Hematopoietic multipotent progenitor cell (in vitro differentiated cells): ENCODE data around the gene CCDC34. TPM values are rescaled to one million over a fixed set of nuclear protein-coding genes. Genes with fewer than 3 reads are reported as not detected.

Source experiments
- DNase-seq, 3 donors: peaks; one replicate each; pipeline ENCODE4 v3.0.0-alpha.2; 2011 to 2015; ENCODE audit warnings: low read depth in 2 of 3, low spot score in 2 of 3
- total RNA-seq: library from RNA; depleted of rRNA; stranded (reverse); fragments of >200 nt; gene quantifications from one replicate; pipeline ENCODE4 v1.2.3, GENCODE V29; 2012

CCDC34 gene
- total RNA-seq, 1 donor, result 3.5 TPM

- DNase-seq, result no peak
These were observed 29.5 kb upstream of the CCDC34 start for GRCh38 chr11:27392278-27393114.

GRCh38 chr11:27391331-27392015, 28.5 kb upstream of the CCDC34 start:
- no peak for DNase-seq

GRCh38 chr11:27390318-27391295, 27.6 kb upstream of the CCDC34 start:
- no peak for DNase-seq

- DNase-seq, result no peak
These were observed 25.9 kb upstream of the CCDC34 start for GRCh38 chr11:27388869-27389268.

- no peak for DNase-seq
These were observed 25.0 kb upstream of the CCDC34 start for GRCh38 chr11:27388001-27388400.

- no peak for DNase-seq
These were observed 24.3 kb upstream of the CCDC34 start for GRCh38 chr11:27387362-27387761.

GRCh38 chr11:27386181-27386845, 23.3 kb upstream of the CCDC34 start:
- no peak for DNase-seq

- no peak for DNase-seq
These were observed 22.2 kb upstream of the CCDC34 start for GRCh38 chr11:27385245-27385644.

- no peak for DNase-seq
These were observed 21.2 kb upstream of the CCDC34 start for GRCh38 chr11:27384227-27384626.

GRCh38 chr11:27383645-27384044, 20.6 kb upstream of the CCDC34 start:
- DNase-seq, result no peak

GRCh38 chr11:27381238-27381666, 18.2 kb upstream of the CCDC34 start:
- no peak for DNase-seq

- no peak for DNase-seq
These were observed 17.8 kb upstream of the CCDC34 start for GRCh38 chr11:27380771-27381170.

GRCh38 chr11:27379449-27379848, 16.4 kb upstream of the CCDC34 start:
- no peak for DNase-seq

- no peak for DNase-seq
These were observed 12.4 kb upstream of the CCDC34 start for GRCh38 chr11:27375370-27375769.

- DNase-seq, result no peak
These were observed 11.0 kb upstream of the CCDC34 start for GRCh38 chr11:27373856-27374602.

- no peak for DNase-seq
These were observed 10.4 kb upstream of the CCDC34 start for GRCh38 chr11:27373392-27373791.

- peak in 2 of 3 donors; percentile 20 to 33 for DNase-seq
These were observed 9.1 kb upstream of the CCDC34 start for GRCh38 chr11:27372164-27372563.

GRCh38 chr11:27371489-27371888, 8.5 kb upstream of the CCDC34 start:
- DNase-seq, result no peak

GRCh38 chr11:27370374-27370773, 7.4 kb upstream of the CCDC34 start:
- DNase-seq, result no peak

- DNase-seq, result no peak
These were observed 4.9 kb upstream of the CCDC34 start for GRCh38 chr11:27367881-27368280.
